Endothelial cell of umbilical vein (primary cell): ENCODE data around the gene POU2AF3. TPM values are rescaled to one million over a fixed set of nuclear protein-coding genes. Genes with fewer than 3 reads are reported as not detected.

Experiments used
- BruUV-seq: library from RNA; stranded (reverse); fragments of 400-500 nt; replicated peaks from 2 replicates; lab custom pipeline; 2021; lab: Mats Ljungman, UMichigan
- CTCF ChIA-PET: fragments of 300-600, 350-600 bp; sonication (Branson Sonifier 250); formaldehyde crosslinking; loops from one replicate; lab custom pipeline; 2021; ENCODE audit warnings: antibody characterized with exemption, inconsistent platforms; lab: Charles Lee
- POLR2A ChIA-PET: fragments of 300-600, 350-600 bp; sonication (Branson Sonifier 250); formaldehyde crosslinking; loops from one replicate; lab custom pipeline; 2021; ENCODE audit warnings: antibody characterized with exemption, inconsistent platforms; lab: Charles Lee
- DNase-seq: peaks from one replicate; pipeline ENCODE4 v3.0.0-alpha.2; 2011; ENCODE audit warnings: low read depth, low spot score
- FAIRE-seq: peaks from 2 replicates; lab custom pipeline; 2011; peaks lifted over from hg19 to GRCh38; lab: Jason Lieb, UNC
- H2AFZ ChIP-seq: 2 replicates; pipeline ENCODE4 v1.6.0; 2012; ENCODE audit warnings: low read depth, low read length, control low read depth, inconsistent platforms
- H3K27ac ChIP-seq: 2 replicates; pipeline ENCODE4 v1.5.1; 2011; ENCODE audit warnings: low read depth, mild to moderate bottlenecking, control low read depth, low read length, moderate library complexity; ENCODE audit not compliant: insufficient read depth
- H3K27me3 ChIP-seq, 2 experiments: 2 replicates each; pipeline versions ENCODE4 v1.6.0 to v1.6.1; 2011; ENCODE audit warnings: low read length in 2 of 2, mixed read lengths in 1 of 2; ENCODE audit not compliant: control insufficient read depth in 2 of 2, insufficient read depth in 2 of 2
- H3K36me3 ChIP-seq, 2 experiments: 2 replicates in 1 of 2; 3 replicates in 1 of 2; pipeline ENCODE4 v1.5.1; 2011; ENCODE audit warnings: low read length in 2 of 2, mild to moderate bottlenecking in 1 of 2, moderate library complexity in 1 of 2; ENCODE audit not compliant: control insufficient read depth in 2 of 2, insufficient read depth in 2 of 2; ENCODE audit errors: extremely low read depth in 1 of 2
- H3K4me1 ChIP-seq: 3 replicates; pipeline ENCODE4 v1.5.1; 2011; ENCODE audit warnings: mild to moderate bottlenecking, low read length; ENCODE audit not compliant: control insufficient read depth, insufficient read depth; ENCODE audit errors: extremely low read depth
- H3K4me2 ChIP-seq: 2 replicates; pipeline ENCODE4 v1.6.1; 2011; ENCODE audit warnings: low read length, control low read depth, mixed read lengths; ENCODE audit not compliant: insufficient read depth
- H3K4me3 ChIP-seq, 3 experiments: fragments of 200-600 bp in 1 of 3; sonication (generic), shearing (Covaris generic) in 1 of 3; replicated peaks in 1 of 3; 2 replicates each; pipeline ENCODE4 v1.5.1; 2011 to 2016; ENCODE audit warnings: control low read depth in 3 of 3, low read length in 3 of 3, mild to moderate bottlenecking in 2 of 3, inconsistent platforms in 1 of 3, low read depth in 1 of 3, moderate library complexity in 1 of 3; ENCODE audit not compliant: insufficient read depth in 1 of 3
- H3K79me2 ChIP-seq: 2 replicates; pipeline ENCODE4 v1.6.0; 2012; ENCODE audit warnings: low read length, inconsistent platforms; ENCODE audit not compliant: control insufficient read depth, insufficient read depth
- H3K9ac ChIP-seq: replicated peaks from 2 replicates; pipeline ENCODE3; 2011; ENCODE audit warnings: low read length, control low read depth; ENCODE audit not compliant: insufficient read depth; ENCODE audit errors: extremely low read depth
- H3K9me1 ChIP-seq: replicated peaks from 3 replicates; pipeline ENCODE4 v1.6.0; 2011; ENCODE audit warnings: mild to moderate bottlenecking, low read length; ENCODE audit not compliant: control insufficient read depth, insufficient read depth; ENCODE audit errors: extremely low read depth
- H3K9me3 ChIP-seq: replicated peaks from 2 replicates; pipeline ENCODE4 v1.5.1; 2012; ENCODE audit warnings: low read length, inconsistent platforms; ENCODE audit not compliant: control insufficient read depth, insufficient read depth
- H4K20me1 ChIP-seq: replicated peaks from 2 replicates; pipeline ENCODE3; 2011; ENCODE audit warnings: mild to moderate bottlenecking, low read length; ENCODE audit not compliant: control insufficient read depth, insufficient read depth; ENCODE audit errors: extremely low read depth
- EZH2 ChIP-seq: IDR thresholded peaks from 2 replicates; pipeline ENCODE4 v1.6.1; 2012; ENCODE audit warnings: borderline replicate concordance, low read depth, mild to moderate bottlenecking, moderate library complexity, low read length, inconsistent platforms; ENCODE audit not compliant: severe bottlenecking
- FOS ChIP-seq: IDR thresholded peaks from 2 replicates; pipeline ENCODE4 v1.6.1; 2011; ENCODE audit warnings: mild to moderate bottlenecking, low read length, moderate library complexity, borderline replicate concordance; ENCODE audit not compliant: insufficient read depth
- JUN ChIP-seq: IDR thresholded peaks from 2 replicates; pipeline ENCODE4 v1.6.1; 2011; ENCODE audit warnings: borderline replicate concordance, low read depth; ENCODE audit not compliant: insufficient read length, insufficient read depth
- MYC ChIP-seq: IDR thresholded peaks from one replicate; pipeline ENCODE4 v1.6.1; 2011; ENCODE audit warnings: mild to moderate bottlenecking, low read depth, low read length
- POLR2A ChIP-seq: IDR thresholded peaks from 2 replicates; pipeline ENCODE4 v1.6.1; 2012; ENCODE audit warnings: low read depth, mild to moderate bottlenecking, control low read depth, low read length
- dilution Hi-C: fragments of 300-500 bp; cut with MboI; formaldehyde crosslinking; loops from one replicate; pipeline ENCODE4 v1.15.0; 2019; ENCODE audit warnings: low sequenced_read_pairs; ENCODE audit not compliant: extremely low pct_ligation_motif_present
- intact Hi-C: fragments of 100-400 bp; cut with micrococcal nuclease; formaldehyde crosslinking; loops from one replicate; pipeline ENCODE4 v1.10.0; 2022
- polyA plus RNA-seq, 4 experiments: library from polyadenylated mRNA; depleted of rRNA in 3 of 4; stranded (reverse) in 3 of 4; unstranded in 1 of 4; fragments of >200 nt; gene quantifications; 2 replicates each; pipeline versions ENCODE4 v1.2.1 to v1.2.3, GENCODE V29; 2011 to 2012; ENCODE audit warnings: missing spikeins in 1 of 4
- total RNA-seq: library from RNA; stranded (reverse); gene quantifications from 2 replicates; pipeline ENCODE4 v1.2.3, GENCODE V29; 2021
- TF ChIP-seq, protein P1 (sequence below): IDR thresholded peaks from 2 replicates; pipeline ENCODE4 v1.6.1; 2011; ENCODE audit not compliant: insufficient read depth, insufficient read length
- TF ChIP-seq, protein P2 (sequence below), 2 donors: IDR thresholded peaks; 1 replicate in 1 of 2; 2 replicates in 1 of 2; pipeline ENCODE4 v1.5.1; 2011; ENCODE audit warnings: low read length in 2 of 2, mild to moderate bottlenecking in 2 of 2, moderate library complexity in 2 of 2, control low read depth in 1 of 2, inconsistent platforms in 1 of 2, low read depth in 1 of 2; ENCODE audit not compliant: insufficient read depth in 1 of 2; ENCODE audit errors: extremely low read depth in 1 of 2

POU2AF3 gene
- total and polyA plus RNA-seq, 2 donors (not counting 3 experiments of a cell fraction or from before 2014, with no cell fraction given), result not detected

DNA sequence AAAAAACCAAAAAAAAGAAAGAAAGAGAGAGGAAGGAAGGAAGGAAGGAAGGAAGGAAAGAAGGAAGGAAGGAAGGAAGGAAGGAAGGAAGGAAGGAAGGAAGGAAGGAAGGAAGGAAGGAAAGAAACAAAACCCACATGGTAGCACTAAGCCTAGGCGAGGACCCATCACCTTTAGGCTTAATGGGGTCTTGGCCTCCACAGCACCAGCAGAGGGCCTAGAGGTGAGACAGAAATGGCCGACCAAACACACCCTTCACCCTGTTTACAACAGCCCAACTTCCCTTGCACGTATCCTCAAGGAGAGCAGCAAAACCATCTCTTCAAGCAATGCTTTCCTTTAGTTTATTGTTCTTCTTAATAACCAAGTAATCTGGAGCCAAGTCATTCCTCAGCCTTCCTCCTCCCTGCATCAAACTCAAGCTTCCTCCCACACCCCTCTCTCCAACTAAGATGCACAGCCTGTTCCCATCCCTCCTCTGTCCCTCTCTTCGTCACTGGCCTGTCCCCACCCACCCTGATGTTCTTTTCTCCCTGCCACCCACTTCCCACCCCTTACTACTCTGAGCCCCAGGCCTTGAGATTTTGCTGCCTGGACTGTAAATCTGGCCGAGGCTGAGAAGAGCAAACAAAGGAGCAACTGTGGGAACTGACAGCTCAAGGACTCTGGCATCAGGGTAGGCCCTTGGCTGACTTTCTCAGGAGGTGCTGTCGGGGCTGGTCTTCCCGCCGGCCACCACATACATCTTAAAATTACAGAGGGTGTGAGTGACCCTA lies 54.8 kb downstream of the POU2AF3 start:
- CTCF ChIA-PET, result no interaction called here
- no peaks in the 10 kb centered on the region for H3K9me1 ChIP-seq
- dilution Hi-C loops, result no loop called here

More for the DNA sequence above, 54.8 kb downstream of the POU2AF3 start:
- H3K27ac ChIP-seq, result no peak overlapping the region
- POLR2A ChIA-PET, result no interaction called here
- FAIRE-seq (no peak), DNase-seq (no peak)
- H3K36me3 ChIP-seq, result no peaks in the 10 kb centered on the region
- intact Hi-C loops, result no loop called here
- no peak overlapping the region for H3K4me3 ChIP-seq
- no peaks in the 10 kb centered on the region for H3K4me1 ChIP-seq
- no peak overlapping the region for H2AFZ ChIP-seq
- H3K9me3 ChIP-seq, result no peaks in the 10 kb centered on the region
- H4K20me1 ChIP-seq, result no peaks in the 10 kb centered on the region
- no peak overlapping the region for H3K4me2 ChIP-seq
- H3K27me3 ChIP-seq, result no peaks in the 10 kb centered on the region
- TF ChIP-seq MYC, result no peak
- TF ChIP-seq, protein P1, sequence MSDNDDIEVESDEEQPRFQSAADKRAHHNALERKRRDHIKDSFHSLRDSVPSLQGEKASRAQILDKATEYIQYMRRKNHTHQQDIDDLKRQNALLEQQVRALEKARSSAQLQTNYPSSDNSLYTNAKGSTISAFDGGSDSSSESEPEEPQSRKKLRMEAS, result no peak
- TF ChIP-seq FOS, result no peak
- no peak for TF ChIP-seq EZH2
- TF ChIP-seq, protein P2, sequence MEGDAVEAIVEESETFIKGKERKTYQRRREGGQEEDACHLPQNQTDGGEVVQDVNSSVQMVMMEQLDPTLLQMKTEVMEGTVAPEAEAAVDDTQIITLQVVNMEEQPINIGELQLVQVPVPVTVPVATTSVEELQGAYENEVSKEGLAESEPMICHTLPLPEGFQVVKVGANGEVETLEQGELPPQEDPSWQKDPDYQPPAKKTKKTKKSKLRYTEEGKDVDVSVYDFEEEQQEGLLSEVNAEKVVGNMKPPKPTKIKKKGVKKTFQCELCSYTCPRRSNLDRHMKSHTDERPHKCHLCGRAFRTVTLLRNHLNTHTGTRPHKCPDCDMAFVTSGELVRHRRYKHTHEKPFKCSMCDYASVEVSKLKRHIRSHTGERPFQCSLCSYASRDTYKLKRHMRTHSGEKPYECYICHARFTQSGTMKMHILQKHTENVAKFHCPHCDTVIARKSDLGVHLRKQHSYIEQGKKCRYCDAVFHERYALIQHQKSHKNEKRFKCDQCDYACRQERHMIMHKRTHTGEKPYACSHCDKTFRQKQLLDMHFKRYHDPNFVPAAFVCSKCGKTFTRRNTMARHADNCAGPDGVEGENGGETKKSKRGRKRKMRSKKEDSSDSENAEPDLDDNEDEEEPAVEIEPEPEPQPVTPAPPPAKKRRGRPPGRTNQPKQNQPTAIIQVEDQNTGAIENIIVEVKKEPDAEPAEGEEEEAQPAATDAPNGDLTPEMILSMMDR (IDR thresholded peaks at IDR 0.05; ENCODE audit: extremely low read depth in 1 of 2, insufficient read depth in 1 of 2, low read depth in 1 of 2, low read length in 2 of 2), result no peak
- TF ChIP-seq POLR2A, result no peak
- no peak for TF ChIP-seq JUN
- no TSS peak for BruUV-seq
- H3K9ac ChIP-seq, result no peak overlapping the region
- no peaks in the 10 kb centered on the region for H3K79me2 ChIP-seq
